ENCODE results near the gene MCHR2.

Gene MCHR2

GRCh38 chr6:99960027-99960426 lies 34.0 kb downstream of the MCHR2 start:
- H3K4me1 ChIP-seq: no peaks in the 10 kb centered on the region
- no peak for DNase-seq (ENCODE audit: low spot score in 2 of 2)
- no peaks in the 10 kb centered on the region for H3K27me3 ChIP-seq (ENCODE audit: low read depth)
- no peaks in the 10 kb centered on the region for H3K36me3 ChIP-seq (replicated peaks)
- no peak overlapping the region for H3K4me3 ChIP-seq
- H3K9me3 ChIP-seq: no peaks in the 10 kb centered on the region
- in situ Hi-C loops (cut with MboI; ENCODE audit: low sequenced_read_pairs): no loop called here

DNA sequence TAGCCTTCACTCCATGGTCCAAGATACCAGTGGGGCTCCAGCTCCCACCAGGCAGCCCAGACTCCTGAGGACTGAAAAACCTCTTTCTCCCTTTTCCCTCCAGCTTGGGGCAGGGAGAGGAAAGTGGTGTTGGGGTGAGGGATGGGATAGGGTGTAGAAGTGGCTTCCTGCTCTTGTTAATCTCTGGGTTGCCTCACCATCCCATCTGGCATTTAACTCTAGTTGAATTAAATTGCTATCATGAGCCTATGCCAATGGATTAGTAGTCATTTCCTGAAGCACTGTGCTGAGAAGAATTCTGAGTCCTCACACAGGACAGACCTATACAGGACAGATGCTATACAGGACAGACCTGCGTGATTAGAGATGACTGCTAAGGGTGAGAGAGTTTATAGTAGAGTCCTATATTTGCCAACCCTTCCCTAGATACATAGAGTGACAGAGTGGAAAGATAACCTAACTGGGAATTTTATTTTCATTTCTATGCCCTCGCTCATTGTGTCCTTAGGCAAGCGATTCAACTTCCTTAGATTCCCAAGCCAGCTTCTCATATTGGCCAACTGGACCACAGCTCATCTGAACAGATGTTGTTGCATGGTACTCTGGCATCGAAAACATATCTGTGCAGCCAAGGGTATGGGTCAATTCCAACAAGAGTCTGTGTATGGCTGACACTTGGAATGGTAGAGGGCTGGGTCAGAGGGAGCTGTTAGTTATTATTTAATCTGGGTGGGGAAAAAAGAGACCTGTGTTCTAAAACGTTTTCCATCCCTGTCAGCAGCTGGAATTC lies 42.8 kb downstream of the MCHR2 start:
- in situ Hi-C loops (cut with MboI; ENCODE audit: low sequenced_read_pairs): no loop called here
- DNase-seq (ENCODE audit: low spot score in 2 of 2): no peak
- Histone ChIP-seq H3K4me1 (no peaks in the 10 kb centered on the region), H3K9me3 (no peaks in the 10 kb centered on the region), H3K4me3 (no peak overlapping the region), H3K27me3 (ENCODE audit: low read depth) (no peaks in the 10 kb centered on the region), H3K36me3 (replicated peaks) (no peaks in the 10 kb centered on the region)

GRCh38 chr6:99946005-99946404 lies 48.0 kb downstream of the MCHR2 start:
- no peaks in the 10 kb centered on the region for H3K36me3 ChIP-seq (replicated peaks)
- in situ Hi-C loops (cut with MboI; ENCODE audit: low sequenced_read_pairs): no loop called here
- no peaks in the 10 kb centered on the region; the same call in 1 of the 2 replicates for H3K27me3 ChIP-seq (ENCODE audit: low read depth)
- H3K9me3 ChIP-seq: no peaks in the 10 kb centered on the region
- H3K4me1 ChIP-seq: no peaks in the 10 kb centered on the region
- DNase-seq (ENCODE audit: low spot score in 2 of 2): no peak
- no peak overlapping the region for H3K4me3 ChIP-seq

DNA sequence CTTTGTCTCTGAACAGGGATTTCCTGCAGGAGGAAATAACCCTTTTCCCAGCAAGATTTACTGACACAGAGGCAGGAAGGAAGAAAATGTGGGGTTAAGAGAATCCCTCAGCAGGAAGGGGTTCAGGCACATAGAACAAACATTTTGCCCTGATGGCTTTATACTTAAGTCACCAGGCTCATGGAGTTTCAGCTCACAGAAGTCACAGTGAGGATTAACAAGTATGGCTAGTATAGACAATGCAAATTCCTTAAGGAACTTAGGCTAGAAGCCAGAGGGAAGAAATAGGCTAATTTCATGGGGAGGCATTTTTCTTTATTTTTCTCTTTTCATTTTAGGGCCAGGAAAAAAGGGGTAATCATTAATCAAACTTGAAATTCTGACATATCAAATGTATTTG lies 50.2 kb downstream of the MCHR2 start:
- DNase-seq (ENCODE audit: low spot score in 2 of 2): no peak
- in situ Hi-C loops (cut with MboI; ENCODE audit: low sequenced_read_pairs): no loop called here
- Histone ChIP-seq H3K4me3 (no peak overlapping the region), H3K36me3 (replicated peaks) (no peaks in the 10 kb centered on the region), H3K4me1 (no peaks in the 10 kb centered on the region), H3K9me3 (no peaks in the 10 kb centered on the region), H3K27me3 (ENCODE audit: low read depth) (no peaks in the 10 kb centered on the region; the same call in 1 of the 2 replicates)

GRCh38 chr6:99940582-99940981 lies 53.4 kb downstream of the MCHR2 start:
- in situ Hi-C loops (cut with MboI; ENCODE audit: low sequenced_read_pairs): no loop called here
- Histone ChIP-seq H3K9me3 (no peaks in the 10 kb centered on the region), H3K4me3 (no peak overlapping the region), H3K27me3 (ENCODE audit: low read depth) (peaks cover 1% of the 10 kb centered on the region; the same call in 1 of the 2 replicates), H3K36me3 (replicated peaks) (no peaks in the 10 kb centered on the region), H3K4me1 (no peaks in the 10 kb centered on the region)
- no peak for DNase-seq (ENCODE audit: low spot score in 2 of 2)

GRCh38 chr6:99933129-99933528 lies 60.9 kb downstream of the MCHR2 start:
- H3K4me1 ChIP-seq: no peaks in the 10 kb centered on the region
- H3K4me3 ChIP-seq: no peak overlapping the region

DNA sequence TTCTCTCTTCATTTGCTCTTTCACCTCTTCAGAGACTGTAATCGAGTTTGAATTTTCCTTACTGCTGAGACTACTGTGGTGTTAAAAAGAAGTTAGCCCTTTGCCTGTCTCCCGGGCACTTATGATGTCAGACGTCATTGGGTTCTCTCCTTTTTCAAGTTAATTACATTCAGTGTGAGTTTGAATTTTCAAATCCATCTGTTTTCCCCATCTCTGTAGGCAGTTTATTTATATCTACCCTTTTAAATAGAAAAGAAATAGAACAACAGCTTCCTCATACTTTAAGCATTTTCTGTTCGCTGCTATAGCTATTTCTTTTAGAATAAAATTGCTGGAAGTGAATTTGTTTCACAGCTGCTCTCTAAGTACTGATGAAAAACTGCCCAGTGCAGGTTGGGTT lies 81.4 kb downstream of the MCHR2 start:
- H3K9me3 ChIP-seq: no peaks in the 10 kb centered on the region
- no peaks in the 10 kb centered on the region for H3K36me3 ChIP-seq (replicated peaks)
- peaks cover 8% of the 10 kb centered on the region; the same call in 1 of the 2 replicates for H3K27me3 ChIP-seq (ENCODE audit: low read depth)
- no peaks in the 10 kb centered on the region for H3K4me1 ChIP-seq
- in situ Hi-C loops (cut with MboI; ENCODE audit: low sequenced_read_pairs): no loop called here
- no peak overlapping the region for H3K4me3 ChIP-seq
- no peak for DNase-seq (ENCODE audit: low spot score in 2 of 2)

More at GRCh38 chr6:99933129-99933528, 60.9 kb downstream of the MCHR2 start:
- in situ Hi-C loops (cut with MboI; ENCODE audit: low sequenced_read_pairs): no loop called here
- no peaks in the 10 kb centered on the region for H3K36me3 ChIP-seq (replicated peaks)
- no peak for DNase-seq (ENCODE audit: low spot score in 2 of 2)
- H3K27me3 ChIP-seq (ENCODE audit: low read depth): peaks cover 2% of the 10 kb centered on the region; the same call in 1 of the 2 replicates
- H3K9me3 ChIP-seq: no peaks in the 10 kb centered on the region

DNA sequence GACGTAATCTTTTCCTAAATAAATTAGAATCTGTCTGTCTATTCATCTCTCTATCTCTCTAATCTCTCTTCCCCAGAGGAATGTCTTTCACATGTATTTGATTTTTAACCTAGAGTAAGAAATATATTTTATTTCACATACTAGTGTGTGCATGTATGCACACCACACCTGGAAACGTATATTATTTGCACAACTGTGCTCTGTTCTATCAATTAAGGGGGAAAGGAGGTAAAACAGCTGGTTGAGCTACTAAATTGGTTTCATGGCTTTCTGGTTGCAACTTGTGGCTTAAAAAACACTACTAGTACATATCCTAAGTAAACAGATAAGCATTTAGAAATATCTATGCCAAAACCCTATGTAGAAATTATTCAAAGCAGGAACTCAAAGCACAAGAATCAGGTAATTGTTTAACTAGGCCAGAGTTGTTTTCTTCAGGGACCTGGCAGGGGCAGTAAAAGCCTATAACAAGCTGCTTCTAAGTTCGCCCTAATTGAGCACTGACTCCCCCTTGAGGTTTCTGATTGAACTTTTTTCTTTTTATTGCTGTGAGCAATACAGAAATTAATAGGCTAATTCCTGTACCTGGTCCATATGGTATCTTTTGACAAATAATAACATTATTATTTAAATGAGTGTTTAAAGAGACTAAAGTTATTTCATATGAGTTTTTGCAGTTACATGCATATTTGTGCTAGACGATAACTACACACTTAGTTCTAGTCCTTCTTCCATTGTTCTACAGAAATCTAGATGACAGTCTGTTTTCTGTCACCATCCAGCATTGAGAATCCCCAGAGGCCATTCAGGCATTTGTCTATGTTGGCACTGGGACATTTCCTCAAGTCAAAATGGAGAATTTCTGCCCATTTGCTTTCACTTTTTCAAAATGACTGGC lies 88.6 kb downstream of the MCHR2 start:
- Histone ChIP-seq H3K36me3 (replicated peaks) (no peaks in the 10 kb centered on the region), H3K4me1 (no peaks in the 10 kb centered on the region), H3K27me3 (ENCODE audit: low read depth) (peaks cover 27% of the 10 kb centered on the region), H3K9me3 (no peaks in the 10 kb centered on the region), H3K4me3 (no peak overlapping the region)
- DNase-seq (ENCODE audit: low spot score in 2 of 2): peak; percentile 34 to 43
- in situ Hi-C loops (cut with MboI; ENCODE audit: low sequenced_read_pairs): no loop called here

DNA sequence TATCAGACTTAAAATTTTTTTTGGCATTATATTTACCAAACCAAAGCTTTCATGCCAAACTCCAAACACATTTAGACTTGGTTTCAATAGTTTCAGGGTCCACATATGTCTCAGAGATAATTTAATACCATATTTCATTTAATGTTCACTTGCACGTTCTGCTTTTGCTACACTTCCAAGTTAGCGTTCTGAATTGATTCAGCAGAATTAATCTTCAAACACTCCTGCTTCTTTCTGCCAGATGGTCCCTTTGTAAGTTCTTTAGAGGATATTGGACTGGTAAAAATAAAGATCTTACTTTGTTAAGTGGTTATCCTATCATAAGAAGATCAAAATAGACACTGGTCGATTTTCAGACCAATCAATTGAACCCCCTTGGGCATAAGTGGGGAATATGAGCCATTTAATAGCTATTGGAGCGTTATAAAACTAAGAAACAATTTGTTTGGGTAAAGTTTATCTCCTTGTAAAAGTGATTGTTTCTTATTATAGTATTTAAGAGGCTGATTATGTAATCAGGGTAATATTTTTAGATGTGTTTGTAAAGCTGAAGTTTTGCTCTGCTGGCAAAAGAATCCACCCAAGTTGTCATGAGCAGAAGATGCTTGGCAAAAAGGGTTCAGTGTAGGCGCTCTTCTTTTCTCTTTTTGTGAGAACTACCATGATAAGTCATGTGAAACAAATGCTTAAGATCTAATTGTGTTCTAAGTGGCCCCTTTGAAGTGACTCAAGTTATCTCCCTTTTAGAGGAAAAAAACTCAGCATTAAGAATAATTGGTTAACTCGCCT lies 92.2 kb downstream of the MCHR2 start:
- no peak overlapping the region for H3K4me3 ChIP-seq
- no peaks in the 10 kb centered on the region for H3K36me3 ChIP-seq (replicated peaks)
- H3K9me3 ChIP-seq: no peaks in the 10 kb centered on the region
- in situ Hi-C loops (cut with MboI; ENCODE audit: low sequenced_read_pairs): no loop called here
- H3K4me1 ChIP-seq: no peaks in the 10 kb centered on the region
- H3K27me3 ChIP-seq (ENCODE audit: low read depth): peaks cover 18% of the 10 kb centered on the region
- no peak for DNase-seq (ENCODE audit: low spot score in 2 of 2)

DNA sequence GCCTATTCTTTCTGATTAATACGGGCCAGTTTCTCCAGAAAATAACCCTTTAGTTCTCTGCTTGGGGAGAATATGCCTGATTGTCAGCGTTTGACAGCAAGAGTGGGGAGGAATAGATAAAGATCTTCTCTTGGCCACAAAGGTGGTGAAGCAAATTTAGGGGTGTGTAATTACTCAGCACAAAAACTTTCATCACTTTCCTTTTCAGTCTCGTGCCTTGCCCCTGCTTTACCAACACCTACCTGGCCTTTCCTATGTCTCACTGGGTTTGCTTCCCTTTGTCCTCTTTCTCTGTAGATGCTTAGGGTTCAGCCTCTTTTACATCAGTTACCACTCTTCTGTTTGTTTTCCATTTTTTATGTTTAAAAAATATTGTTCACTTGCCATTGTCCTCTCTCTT lies 99.2 kb downstream of the MCHR2 start:
- Histone ChIP-seq H3K4me3 (no peak overlapping the region), H3K36me3 (replicated peaks) (no peaks in the 10 kb centered on the region), H3K4me1 (no peaks in the 10 kb centered on the region), H3K27me3 (ENCODE audit: low read depth) (no peaks in the 10 kb centered on the region; the same call in 1 of the 2 replicates), H3K9me3 (no peaks in the 10 kb centered on the region)
- DNase-seq (ENCODE audit: low spot score in 2 of 2): no peak
- in situ Hi-C loops (cut with MboI; ENCODE audit: low sequenced_read_pairs): no loop called here

DNA sequence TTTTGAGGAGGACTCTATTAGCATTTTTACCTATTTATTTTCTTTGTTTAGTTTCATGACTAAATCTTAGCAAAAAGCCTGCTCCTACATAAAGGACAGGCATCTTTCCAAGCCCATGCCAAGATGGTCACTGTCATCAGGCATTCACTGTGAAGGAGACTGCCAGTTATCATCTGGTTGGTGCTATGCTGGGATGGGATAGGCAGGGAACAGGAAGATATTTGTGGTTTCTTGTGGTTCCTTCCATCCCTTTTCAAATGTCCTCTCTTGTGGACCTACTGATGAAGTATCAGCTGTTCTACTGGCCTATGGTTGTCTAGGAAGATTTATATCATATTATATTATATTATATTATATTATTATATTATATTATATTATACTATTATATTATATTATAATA lies 107.0 kb downstream of the MCHR2 start:
- in situ Hi-C loops (cut with MboI; ENCODE audit: low sequenced_read_pairs): no loop called here
- H3K36me3 ChIP-seq (replicated peaks): no peaks in the 10 kb centered on the region
- no peak overlapping the region for H3K4me3 ChIP-seq
- no peaks in the 10 kb centered on the region; the same call in 1 of the 2 replicates for H3K27me3 ChIP-seq (ENCODE audit: low read depth)
- H3K4me1 ChIP-seq: no peaks in the 10 kb centered on the region
- DNase-seq (ENCODE audit: low spot score in 2 of 2): no peak
- no peaks in the 10 kb centered on the region for H3K9me3 ChIP-seq

DNA sequence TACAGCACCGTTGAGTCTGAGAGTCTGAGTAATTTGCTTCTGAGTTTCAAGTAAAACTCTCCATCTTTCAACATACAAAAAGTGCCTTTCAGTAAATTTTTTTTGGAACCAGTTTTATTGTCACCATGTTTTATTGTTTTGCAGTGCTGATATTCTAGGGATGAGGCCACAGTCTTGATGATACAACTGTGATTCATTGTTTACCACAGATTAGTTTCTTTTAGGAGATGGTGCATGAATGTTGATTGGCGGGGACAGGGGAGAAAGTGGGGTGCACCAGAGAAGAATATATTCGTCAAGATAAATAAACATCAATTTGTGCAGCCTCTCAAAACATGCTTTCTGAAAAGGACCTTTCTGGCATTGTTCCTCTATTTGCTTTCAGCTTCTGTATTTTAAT lies 109.0 kb downstream of the MCHR2 start:
- in situ Hi-C loops (cut with MboI; ENCODE audit: low sequenced_read_pairs): no loop called here

GRCh38 chr6:99882128-99882702 lies 111.8 kb downstream of the MCHR2 start:
- H3K4me3 ChIP-seq: no peak overlapping the region
- H3K4me1 ChIP-seq: no peaks in the 10 kb centered on the region
- no peaks in the 10 kb centered on the region for H3K36me3 ChIP-seq (replicated peaks)
- no peak for DNase-seq (ENCODE audit: low spot score in 2 of 2)
- in situ Hi-C loops (cut with MboI; ENCODE audit: low sequenced_read_pairs): no loop called here
- H3K27me3 ChIP-seq (ENCODE audit: low read depth): peaks cover 3% of the 10 kb centered on the region; the same call in 1 of the 2 replicates
- no peaks in the 10 kb centered on the region for H3K9me3 ChIP-seq

More for the DNA sequence above, 109.0 kb downstream of the MCHR2 start:
- no peaks in the 10 kb centered on the region for H3K9me3 ChIP-seq
- no peaks in the 10 kb centered on the region for H3K36me3 ChIP-seq (replicated peaks)
- no peaks in the 10 kb centered on the region for H3K4me1 ChIP-seq
- no peak overlapping the region for H3K4me3 ChIP-seq
- H3K27me3 ChIP-seq (ENCODE audit: low read depth): no peaks in the 10 kb centered on the region; the same call in 1 of the 2 replicates
- DNase-seq (ENCODE audit: low spot score in 2 of 2): no peak
